GM18907 (cell line): ENCODE measurements around the gene MOV10.
"Not testable (repeated sequence)": the region's sequence is repeated elsewhere in the genome, so short reads cannot be mapped to it uniquely, and the experiment has no call there.

Experiments used
- ATAC-seq: cut with Tn5 transposase; IDR thresholded peaks from one replicate; pipeline ENCODE4 v1.9.1; 2021; ENCODE audit warnings: mild to moderate bottlenecking, moderate library complexity; ENCODE audit not compliant: unreplicated experiment

MOV10 gene

GRCh38 chr1:112674440-112674985 lies at the start of gene MOV10:
MOV10 (plus strand) TSS chr1:112674659; CDS start chr1:112674913, 254 bp downstream.
- peak; percentile 74 for ATAC-seq

- no peak for ATAC-seq
Measured at GRCh38 chr1:112625696-112626095, 48.8 kb upstream of the MOV10 start.

GRCh38 chr1:112626193-112626592 lies 48.3 kb upstream of the MOV10 start:
- ATAC-seq, result no peak

- no peak for ATAC-seq
Measured at GRCh38 chr1:112626887-112627286, 47.6 kb upstream of the MOV10 start.

- ATAC-seq, result peak; percentile 37
Measured at GRCh38 chr1:112628516-112628915, 45.9 kb upstream of the MOV10 start.

GRCh38 chr1:112629256-112629655 lies 45.2 kb upstream of the MOV10 start:
- ATAC-seq, result no peak

- ATAC-seq, result no peak
Measured at GRCh38 chr1:112633628-112634027, 40.8 kb upstream of the MOV10 start.

- ATAC-seq, result no peak
Measured at GRCh38 chr1:112634367-112634766, 40.1 kb upstream of the MOV10 start.

GRCh38 chr1:112636056-112636455 lies 38.4 kb upstream of the MOV10 start:
- ATAC-seq, result peak; percentile 21

- ATAC-seq, result peak; percentile 60
Measured at GRCh38 chr1:112636597-112637253, 37.7 kb upstream of the MOV10 start.

GRCh38 chr1:112637254-112638109 lies 37.0 kb upstream of the MOV10 start:
- no peak for ATAC-seq

GRCh38 chr1:112638110-112638428 lies 36.4 kb upstream of the MOV10 start:
- ATAC-seq, result no peak

GRCh38 chr1:112640437-112640836 lies 34.0 kb upstream of the MOV10 start:
- ATAC-seq, result not testable (repeated sequence)

- no peak for ATAC-seq
Measured at GRCh38 chr1:112643080-112643479, 31.4 kb upstream of the MOV10 start.

- ATAC-seq, result no peak
Measured at GRCh38 chr1:112646225-112646624, 28.2 kb upstream of the MOV10 start.

- ATAC-seq, result no peak
Measured at GRCh38 chr1:112651205-112651604, 23.3 kb upstream of the MOV10 start.

- ATAC-seq, result no peak
Measured at GRCh38 chr1:112665857-112666256, 8.6 kb upstream of the MOV10 start.

GRCh38 chr1:112666946-112667345 lies 7.5 kb upstream of the MOV10 start:
- ATAC-seq, result no peak

- no peak for ATAC-seq
Measured at GRCh38 chr1:112672009-112672408, 2.5 kb upstream of the MOV10 start.

- ATAC-seq, result no peak
Measured at GRCh38 chr1:112672842-112673241, 1.6 kb upstream of the MOV10 start.

- ATAC-seq, result peak; percentile 10
Measured at GRCh38 chr1:112673592-112674439, 643 bp upstream of the MOV10 start.
